GM12892 (cell line): ENCODE measurements around the gene LAMA2.

Experiments used
- POLR2A ChIP-seq: IDR thresholded peaks from 2 replicates; pipeline ENCODE4 v1.6.1; 2011; ENCODE audit warnings: low read depth, low read length, control low read depth
- POLR2AphosphoS5 ChIP-seq: IDR thresholded peaks from 2 replicates; pipeline ENCODE4 v1.6.1; 2011; ENCODE audit warnings: low read depth, low read length, control low read depth
- TAF1 ChIP-seq: IDR thresholded peaks from 2 replicates; pipeline ENCODE4 v1.6.1; 2011; ENCODE audit warnings: low read depth, mild to moderate bottlenecking, control low read depth, low read length, borderline replicate concordance

GRCh38 chr6:129402244-129402643 lies 519.3 kb downstream of the LAMA2 start:
- TF ChIP-seq TAF1 (no peak), POLR2AphosphoS5 (no peak), POLR2A (no peak)
